Measurements from ENCODE around the gene COA6.

COA6 gene, protein sequence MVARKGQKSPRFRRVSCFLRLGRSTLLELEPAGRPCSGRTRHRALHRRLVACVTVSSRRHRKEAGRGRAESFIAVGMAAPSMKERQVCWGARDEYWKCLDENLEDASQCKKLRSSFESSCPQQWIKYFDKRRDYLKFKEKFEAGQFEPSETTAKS

DNA sequence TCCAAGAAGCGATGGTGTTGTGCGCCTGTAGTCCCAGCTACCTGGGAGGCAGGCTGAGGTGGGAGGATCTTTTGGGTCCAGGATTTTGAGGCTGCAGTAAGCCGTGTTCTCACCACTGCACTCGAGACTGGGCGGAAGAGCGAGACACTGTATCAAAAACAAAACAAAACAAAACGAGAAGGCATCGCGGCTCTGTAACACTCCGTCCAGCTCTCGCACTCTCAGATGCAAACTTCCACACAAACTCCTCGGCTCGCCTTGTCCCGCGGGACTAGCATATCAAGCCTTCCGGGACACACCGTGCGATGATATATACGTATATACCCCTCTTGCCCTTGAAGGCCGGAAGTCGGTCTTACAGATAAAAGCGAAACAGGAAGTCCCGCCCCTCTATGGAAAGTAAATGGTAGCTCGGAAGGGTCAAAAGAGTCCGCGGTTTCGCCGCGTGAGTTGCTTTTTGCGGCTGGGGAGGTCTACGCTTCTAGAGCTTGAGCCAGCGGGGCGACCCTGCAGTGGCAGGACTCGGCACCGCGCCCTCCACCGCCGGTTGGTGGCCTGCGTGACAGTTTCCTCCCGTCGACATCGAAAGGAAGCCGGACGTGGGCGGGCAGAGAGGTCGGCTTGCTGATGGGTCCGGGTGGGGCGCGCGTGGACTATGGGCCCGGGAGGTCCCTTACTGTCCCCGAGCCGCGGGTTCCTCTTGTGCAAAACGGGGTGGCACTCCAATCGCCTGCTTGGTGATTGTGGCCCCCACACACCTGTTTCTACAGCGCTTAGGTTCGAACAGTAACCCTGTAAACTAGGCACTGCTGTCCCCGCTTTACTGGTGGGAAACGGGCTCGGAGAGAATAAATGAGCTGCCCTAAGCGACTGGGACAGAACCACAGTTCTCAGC lies at the start of gene COA6:
Gene COA6, plus strand, starts transcription at position 393 of the 895 bp plus-strand sequence. Its CDS starts 11 bp downstream, at position 404.
- DNase-seq: peak; percentile 96

DNA sequence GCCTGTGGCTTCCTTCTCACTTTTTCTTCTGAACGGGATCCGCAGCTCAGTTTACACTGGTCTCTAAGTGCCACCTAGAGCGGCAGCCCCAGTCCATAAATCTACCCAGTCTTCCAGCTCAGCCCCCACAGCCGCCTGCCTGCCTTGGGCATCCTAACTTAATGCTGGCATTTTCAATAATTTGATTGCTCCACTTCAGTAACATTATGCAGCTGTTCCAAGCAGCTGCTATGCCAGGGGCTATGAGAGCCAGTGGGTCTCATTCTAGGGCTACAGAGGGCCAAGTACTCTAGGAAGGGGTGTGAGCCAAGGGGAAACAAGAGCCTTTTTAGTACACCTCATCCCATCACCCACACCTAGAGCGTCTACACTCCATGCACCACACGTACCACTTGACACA lies 48.4 kb upstream of the COA6 start:
- DNase-seq: no peak

DNA sequence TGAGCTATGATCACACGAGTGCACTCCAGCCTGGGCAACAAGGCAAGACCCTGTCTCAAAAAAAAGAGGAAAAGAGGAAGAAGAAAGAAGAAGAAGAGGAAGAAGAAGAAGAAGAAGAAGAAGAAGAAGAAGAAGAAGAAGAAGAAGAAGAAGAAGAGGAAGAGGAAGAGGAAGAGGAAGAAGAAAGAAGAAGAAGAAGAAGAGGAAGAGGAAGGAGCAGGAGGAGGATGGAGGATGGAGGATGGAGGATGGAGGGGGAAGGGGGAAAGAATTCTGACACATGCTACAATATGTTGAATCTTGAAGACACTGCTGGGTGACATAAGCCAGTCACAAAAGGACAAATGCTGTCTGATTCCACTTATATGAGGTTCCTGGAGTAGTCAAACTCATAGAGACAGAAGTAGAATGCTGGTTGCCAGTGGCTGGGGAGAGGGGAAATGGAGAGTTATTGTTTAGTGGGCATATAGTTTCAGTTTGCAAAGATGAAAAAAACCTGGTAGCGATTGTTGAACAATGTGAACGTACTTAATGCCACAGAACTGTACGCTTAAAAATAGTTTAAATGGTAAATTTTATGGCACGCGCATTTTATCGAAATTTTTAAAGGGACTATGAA lies 47.3 kb upstream of the COA6 start:
- DNase-seq: no peak

DNA sequence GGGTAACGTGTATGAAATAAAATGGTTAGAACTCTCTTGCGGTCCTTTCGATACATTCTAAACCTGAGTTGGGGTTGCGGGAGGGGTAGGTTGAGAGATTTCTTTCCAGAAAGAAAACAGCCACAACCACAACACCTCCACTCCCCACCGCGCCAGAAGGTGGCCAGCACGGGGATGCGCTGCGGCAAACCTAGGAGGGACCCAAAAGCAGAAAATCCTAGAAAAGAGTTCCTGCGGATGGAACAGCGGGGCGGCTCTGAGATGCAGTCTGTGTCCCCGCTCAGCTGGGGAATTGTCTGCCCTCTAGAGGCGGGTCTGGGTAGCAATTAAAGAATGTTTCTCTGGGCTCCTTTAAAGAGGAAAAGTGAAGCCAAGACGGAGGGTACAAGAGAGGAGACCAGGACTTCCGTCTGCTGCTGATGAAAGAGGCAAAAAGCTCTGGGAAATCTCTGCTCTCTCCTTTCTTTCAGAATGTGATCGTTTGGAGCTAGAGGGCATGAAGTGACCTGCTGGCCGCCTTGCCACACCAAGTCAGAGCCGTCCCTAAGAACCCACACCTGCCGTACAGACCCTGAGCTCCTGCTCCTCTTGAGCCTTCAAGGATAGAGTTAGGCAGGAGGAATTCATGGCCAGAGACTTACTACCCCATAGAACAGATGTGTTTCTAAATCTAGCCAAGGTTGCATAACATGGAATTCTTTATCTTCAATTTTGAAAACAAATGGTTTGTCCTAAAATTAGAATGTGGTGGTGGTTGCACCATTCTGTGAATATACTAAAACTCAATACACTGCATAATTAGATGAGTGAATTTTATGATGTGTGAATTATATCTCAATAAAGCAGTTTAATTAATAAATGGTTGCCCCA lies 46.5 kb upstream of the COA6 start:
- no peak for DNase-seq

DNA sequence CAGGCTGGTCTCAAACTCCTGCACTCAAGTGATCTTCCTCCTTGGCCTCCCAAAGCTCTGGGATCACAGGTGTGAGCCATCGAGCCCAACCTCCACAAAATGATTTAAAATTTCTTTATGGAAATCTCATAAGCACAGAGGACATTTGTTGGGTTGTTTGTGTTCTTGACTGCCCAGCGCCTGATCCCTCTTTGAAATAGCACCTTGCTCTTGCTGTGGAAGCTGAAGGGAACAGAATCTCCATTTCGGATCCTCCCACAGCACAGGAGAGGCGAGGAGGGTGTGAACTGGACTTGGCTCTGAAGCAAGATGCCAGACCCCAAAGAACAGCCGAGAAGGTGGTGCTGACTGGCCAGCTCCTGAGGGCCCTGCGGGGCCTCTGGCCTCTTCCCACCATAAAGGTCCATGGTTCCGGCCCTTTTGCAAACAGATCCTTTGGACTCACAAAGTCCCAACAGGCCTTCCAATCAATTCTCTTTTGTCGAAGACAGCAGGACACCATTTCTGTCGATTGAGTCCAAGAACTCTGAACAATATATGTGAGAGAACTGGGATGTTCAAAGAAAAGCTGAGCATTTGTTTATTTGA lies 45.6 kb upstream of the COA6 start:
- no peak for DNase-seq

DNA sequence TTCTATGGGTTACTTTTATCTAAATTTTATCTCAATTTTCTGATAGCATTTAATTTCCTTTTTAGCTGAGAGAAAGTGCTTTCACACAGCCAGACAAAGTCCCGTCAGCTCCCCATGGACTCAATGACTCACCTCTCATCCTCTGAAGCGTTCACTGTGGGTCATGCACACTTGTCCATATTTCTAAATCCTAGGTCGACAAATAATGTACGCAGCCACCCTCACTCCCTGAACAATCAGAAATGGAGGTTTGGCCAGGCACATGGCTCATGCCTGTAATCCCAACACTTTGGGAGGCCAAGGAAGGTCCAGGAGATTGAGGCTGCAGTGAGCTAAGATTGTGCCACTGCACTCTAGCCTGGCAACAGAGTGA lies 42.4 kb upstream of the COA6 start:
- no peak for DNase-seq

DNA sequence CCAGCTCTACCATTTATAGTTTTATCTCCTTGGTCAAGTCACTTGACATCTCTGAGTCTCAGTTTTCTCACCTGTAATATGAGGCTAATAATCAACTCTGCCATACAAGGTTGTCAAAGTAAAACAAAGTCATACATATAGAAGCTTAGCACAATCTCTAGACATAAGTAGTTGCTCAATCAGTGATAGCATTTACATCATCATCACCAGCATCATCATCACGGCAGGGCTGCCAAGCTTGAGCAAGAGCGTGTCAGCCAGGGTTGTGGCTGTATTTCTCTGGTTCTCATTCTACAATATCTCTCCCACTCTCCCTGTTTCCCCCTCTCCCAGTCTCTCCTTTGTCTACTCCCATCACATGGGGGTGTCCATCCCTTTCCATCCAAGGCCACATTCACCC lies 41.7 kb upstream of the COA6 start:
- no peak for DNase-seq

DNA sequence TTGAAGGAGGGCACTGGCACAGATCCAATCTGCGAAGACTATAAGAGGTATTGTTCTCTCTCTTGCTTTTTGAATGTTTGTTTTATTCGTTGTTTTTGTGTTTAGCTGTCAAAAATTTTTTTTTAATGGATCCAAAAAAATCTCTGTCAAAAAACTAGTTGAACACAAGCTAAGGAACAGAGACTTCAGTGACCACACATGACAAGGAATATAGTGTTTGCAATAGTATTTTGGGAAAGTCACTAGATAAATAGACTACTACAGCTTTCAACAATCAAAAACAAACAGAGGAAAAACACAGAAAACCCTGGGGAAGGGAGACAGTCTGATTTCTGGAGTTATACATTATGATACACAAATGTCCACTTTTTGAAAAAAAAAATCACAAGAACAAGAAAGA lies 36.9 kb upstream of the COA6 start:
- DNase-seq: no peak

DNA sequence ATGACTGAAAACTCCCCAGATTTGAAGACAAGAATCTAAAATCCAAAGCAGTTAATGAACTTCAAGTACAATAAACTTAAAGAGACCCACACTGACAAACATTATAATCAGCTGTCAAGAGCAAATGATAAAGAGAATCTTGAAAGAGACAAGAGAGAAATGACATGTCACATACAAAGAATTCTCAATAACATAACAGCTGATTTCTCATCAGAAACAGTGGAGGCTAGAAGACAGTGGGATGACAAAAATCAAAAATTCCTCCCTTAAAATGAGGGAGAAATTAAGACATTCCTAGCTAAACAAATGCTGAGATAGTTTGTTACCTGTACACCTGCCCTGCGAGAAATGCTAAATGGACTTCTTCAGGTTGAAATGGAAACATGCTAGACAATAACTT lies 36.0 kb upstream of the COA6 start:
- no peak for DNase-seq

DNA sequence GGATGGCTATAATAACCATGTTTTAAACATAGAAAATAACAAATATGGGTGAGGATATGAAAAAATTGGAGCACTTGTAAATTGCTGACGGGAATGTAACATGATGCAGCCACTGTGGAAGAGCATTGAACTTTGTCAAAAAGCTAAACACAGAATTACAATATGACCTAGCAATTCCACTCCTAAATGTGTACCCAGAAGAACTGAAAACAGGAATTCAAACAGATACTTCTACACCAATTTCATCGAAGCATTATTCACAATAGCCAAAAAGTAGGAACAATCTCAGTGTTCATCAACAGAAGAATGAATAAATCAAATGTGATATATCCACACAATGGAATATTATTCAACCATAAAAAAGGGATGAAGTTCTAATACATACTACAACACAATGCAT lies 32.7 kb upstream of the COA6 start:
- DNase-seq: no peak

DNA sequence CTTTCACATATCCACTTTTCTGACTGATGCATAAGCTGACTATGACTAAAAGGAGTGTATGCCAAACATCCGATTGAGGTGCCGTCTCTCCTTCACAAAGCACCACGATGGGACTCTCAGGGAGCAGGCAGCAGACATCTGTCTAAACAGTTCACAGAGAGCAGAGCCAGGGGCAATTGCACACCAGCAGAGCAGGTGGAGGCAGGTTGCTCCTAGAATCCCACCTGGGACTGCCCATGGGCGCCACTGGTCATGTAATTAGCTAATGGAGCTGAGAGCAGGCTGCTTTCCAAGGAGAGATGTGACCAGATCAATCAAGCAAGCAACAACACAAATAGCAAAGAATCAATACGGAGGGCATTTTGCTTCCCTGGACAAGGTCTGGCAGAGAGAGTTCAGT lies 30.5 kb upstream of the COA6 start:
- DNase-seq: no peak

DNA sequence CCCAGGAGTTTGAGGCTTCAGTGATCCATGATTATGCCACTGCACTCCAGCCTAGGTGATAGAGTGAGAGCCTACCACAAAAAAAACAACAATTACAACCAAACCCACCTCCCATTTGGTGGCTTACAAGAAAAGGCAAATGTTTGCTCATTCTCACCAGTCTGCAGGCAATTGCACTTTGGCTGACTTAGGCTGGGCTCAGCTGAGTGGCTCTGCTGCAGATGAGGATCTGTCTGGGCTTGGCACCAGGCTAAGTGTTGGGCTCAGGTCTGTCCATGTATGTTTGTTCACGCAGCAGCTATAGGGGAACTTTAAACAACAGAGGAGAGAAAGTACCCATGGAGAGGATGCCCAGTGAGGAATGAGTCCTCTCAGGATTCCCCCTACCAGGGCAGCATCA lies 28.0 kb upstream of the COA6 start:
- DNase-seq: no peak

DNA sequence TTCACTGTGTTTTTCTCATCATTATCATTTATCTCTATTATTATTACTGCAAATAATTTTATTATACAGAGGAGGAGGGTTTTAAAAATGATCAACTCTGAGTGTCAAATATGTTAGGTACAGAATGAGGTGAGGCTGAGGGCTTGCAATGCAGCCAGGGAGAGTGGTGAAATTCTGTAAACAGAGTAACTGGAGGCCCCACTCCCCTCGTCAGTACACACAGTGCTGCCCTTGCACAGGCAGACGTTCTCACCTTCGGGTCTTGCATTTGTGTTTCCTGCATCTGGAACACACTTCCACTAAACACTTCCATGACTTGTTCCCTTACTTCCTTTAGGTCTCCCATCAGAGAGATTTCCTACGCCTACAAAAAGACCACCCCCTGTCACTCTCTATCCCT lies 24.3 kb upstream of the COA6 start:
- no peak for DNase-seq

DNA sequence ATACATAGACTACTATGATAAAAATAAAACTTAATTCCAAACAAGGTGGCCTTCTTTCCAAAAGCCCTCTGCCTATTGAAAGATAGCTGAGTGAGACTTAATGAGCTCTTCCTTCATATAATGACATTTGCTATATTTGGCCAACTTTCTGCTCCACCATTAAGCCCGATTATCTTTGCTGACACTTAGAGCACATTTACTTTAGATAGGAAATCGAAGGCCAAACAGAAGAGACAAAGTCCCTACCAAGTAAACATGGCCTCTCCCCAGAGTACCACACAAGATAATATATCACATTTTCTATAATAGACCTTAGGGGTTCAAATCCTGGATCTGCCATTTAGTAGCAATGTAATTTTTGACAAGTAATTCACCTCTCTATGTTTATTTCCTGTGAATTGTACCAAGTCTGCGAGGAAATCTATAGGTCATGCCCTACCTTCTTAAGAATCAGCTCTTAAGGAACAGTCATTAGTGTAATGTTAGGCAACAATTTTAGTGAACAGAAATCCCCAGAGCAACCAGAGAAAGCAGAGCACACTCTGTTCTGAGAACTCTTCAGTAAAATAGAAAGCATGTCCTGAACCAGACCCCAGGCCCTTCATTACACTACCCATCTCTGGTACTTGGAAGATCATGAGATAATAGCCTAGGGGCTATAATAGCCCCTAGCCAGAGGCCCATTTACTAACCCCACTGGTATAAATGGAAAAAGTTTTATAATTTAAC lies 17.3 kb upstream of the COA6 start:
- peak; percentile 9 for DNase-seq

DNA sequence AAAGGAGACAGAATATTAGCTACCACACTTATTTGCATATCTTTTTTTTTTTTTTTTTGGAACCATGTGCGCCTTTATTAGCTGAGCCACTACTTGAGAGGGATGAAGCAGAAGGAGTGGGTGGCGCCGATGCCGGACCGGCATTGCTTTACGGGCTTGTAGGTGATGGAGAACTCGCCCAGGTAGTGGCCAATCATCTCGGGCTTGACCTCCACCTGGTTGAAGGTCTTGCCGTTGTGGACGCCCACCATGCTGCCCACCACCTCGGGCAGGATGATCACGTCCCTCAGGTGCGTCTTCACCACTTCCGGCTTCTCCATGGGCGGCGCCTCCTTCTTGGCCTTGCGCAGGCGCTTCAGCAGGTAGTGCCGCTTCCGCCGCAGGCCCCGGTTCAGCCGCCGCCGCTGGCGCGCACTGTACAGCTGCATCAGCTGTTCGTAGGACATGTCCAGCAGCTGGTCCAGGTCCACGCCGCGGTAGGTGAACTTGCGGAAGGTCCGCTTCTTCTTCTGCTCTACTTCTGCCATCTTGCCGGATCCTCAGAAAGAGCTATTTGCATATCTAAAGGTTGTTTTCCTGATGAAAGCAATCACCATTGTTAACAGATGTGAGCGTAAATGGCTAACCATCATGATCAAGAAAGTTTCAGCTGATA lies 16.5 kb upstream of the COA6 start:
- DNase-seq: peak; percentile 18

DNA sequence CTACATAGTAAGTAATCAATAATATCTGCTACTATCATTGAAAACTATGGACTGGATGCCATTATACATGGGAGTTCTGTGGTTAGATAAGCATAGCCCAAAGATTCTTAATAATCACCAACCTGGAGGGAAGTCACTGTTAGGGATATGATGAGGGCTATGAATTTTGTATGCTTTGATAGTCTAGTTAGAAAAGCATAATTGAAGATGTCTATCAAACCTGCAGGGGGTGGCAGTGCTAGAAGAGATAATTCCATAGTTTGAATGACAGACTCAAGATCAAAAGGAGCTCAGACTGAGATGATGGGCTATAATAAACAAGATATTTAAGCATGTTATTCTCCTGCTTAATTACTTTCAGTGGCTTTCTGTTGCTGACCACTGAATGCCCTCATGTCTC lies 15.4 kb upstream of the COA6 start:
- peak; percentile 48 for DNase-seq

DNA sequence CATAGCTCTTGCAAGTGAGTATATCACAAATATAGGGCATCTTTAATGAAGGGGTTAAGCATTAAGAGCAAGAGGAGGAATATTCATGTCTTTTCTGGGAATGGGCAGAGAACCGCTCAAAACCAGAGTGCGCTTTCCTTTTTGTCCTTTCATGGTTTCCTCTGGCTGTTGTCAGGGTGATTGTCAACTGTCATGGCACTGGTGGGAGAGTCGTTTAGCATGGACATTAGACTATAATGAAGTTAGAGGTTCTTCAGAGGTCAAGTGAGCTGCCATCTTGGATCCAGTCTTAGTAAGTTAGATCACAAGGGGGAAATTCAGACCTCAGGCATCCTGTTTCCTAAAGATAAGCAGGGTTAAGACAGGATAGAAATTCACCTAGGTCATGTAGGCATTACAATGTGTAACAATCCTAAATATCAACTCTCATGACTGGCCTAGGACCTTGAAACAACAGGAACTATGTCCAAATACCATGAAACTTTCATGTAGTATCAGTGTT lies 12.1 kb upstream of the COA6 start:
- DNase-seq: no peak

DNA sequence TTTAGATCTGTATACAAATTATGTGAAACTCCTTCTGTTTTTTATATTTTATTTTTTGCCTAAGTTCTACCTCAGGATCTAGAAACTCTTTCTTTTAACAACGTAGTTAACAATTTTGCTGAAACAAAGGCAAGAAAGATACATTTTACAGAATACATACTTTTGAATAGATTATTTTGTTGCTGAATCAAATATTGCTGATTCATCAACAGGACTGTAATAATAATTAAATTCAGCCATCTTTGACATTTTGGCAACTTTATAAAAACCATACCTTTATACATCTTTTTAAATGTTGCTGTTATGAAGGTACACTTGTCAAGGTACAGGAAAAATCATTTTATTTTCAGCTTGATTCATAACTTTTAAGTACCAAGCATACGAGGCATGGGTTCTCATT lies 10.7 kb upstream of the COA6 start:
- no peak for DNase-seq

DNA sequence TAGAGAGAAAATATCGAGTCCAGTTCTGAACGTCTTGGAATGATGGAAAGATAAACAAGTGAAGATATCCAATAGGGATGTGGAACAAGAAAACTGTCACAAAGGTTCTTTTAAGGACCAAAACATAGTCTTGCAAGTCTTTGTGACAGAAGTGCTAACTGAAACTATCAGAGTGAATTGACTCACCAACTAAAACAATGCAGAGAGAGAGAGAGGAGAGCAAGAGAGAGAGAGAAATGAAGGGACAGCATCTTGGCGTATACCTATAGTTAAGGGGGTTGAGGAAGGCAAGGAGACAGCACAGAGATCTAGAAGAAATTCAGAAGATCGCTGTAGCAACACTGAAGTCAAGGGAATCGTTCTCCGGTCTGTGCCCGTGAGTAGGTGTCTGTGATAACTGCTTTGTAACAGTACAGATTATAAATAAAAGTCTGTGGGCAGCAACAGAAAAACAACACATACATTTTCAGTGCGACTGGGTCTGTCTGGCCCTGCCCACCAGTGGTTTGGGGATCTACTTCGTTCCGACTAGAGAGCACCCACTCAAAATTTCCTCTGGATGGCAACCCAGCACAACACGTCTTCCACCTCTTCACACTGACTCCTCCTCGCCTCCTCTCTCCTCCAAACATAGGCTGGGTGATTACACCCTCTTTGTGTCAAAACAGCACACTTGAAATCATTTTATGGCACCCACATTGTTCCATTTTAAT lies 4.8 kb upstream of the COA6 start:
- no peak for DNase-seq

DNA sequence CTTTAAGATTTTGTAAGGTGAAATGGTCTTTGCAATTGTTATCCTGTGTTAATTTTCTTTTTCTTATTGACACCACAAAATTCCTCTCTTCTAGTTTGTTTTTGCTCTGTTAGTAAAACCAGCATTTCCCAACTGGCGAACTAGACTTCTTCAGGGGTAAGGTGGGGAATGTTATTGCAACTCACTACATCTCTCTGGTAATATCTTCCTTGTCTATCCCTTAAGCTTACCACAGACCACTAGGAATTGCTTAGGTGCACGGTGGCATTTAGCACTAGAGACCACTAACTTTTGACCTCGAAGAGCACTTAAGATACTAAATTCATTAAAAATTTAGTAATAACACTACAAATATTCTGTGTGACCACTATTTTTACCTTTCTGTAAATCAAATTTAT lies 4.2 kb upstream of the COA6 start:
- no peak for DNase-seq

DNA sequence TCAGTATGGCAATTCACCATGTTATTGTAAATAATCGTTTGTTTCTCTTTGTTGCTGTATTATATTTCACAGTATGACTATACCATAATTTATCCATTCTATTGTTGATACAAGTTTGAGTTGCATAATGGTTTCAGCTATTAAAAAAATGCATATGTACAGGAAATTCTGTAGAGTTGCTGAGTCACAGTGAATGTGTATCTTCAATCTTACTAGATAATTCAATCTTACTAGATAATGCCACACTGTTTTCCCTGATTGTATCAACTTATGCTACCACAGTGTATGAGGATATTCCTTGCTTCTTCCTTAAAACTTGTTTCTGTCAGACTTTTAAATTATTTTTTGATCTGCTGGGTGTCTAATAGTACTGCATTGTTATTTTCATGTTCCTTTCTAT lies 3.5 kb upstream of the COA6 start:
- DNase-seq: no peak
